Parathyroid adenoma (tissue), 2 donors: ENCODE measurements around the gene GALNT12.

Experiments used
- H2AFZ ChIP-seq: fragments of 300-600 bp; sonication (generic); one replicate; pipeline ENCODE4 v1.7.0; 2017; ENCODE audit warnings: antibody characterized with exemption, mild to moderate bottlenecking
- H3K27ac ChIP-seq: fragments of 300-600 bp; sonication (generic); one replicate; pipeline ENCODE4 v1.7.0; 2017
- H3K27me3 ChIP-seq: fragments of 300-600 bp; sonication (generic); one replicate; pipeline ENCODE4 v1.7.0; 2017; ENCODE audit warnings: low read length; ENCODE audit not compliant: control insufficient read depth, insufficient read depth
- H3K36me3 ChIP-seq: fragments of 300-600 bp; sonication (generic); one replicate; pipeline ENCODE4 v1.7.0; 2017; ENCODE audit warnings: low read length; ENCODE audit not compliant: control insufficient read depth, insufficient read depth
- H3K4me1 ChIP-seq: fragments of 300-600 bp; sonication (generic); one replicate; pipeline ENCODE4 v1.7.0; 2017; ENCODE audit warnings: control low read depth
- H3K4me2 ChIP-seq: fragments of 300-600 bp; sonication (generic); one replicate; pipeline ENCODE4 v1.7.0; 2017; ENCODE audit warnings: low read length
- H3K4me3 ChIP-seq: fragments of 300-600 bp; sonication (generic); one replicate; pipeline ENCODE4 v1.7.0; 2017; ENCODE audit warnings: low read depth, low read length
- H3K79me2 ChIP-seq: fragments of 300-600 bp; sonication (generic); one replicate; pipeline ENCODE4 v1.7.0; 2017; ENCODE audit warnings: control low read depth
- H3K9ac ChIP-seq: fragments of 300-600 bp; sonication (generic); one replicate; pipeline ENCODE4 v1.7.0; 2017; ENCODE audit warnings: mild to moderate bottlenecking
- H3K9me3 ChIP-seq: fragments of 300-600 bp; sonication (generic); one replicate; pipeline ENCODE4 v1.7.0; 2017; ENCODE audit warnings: low read length; ENCODE audit not compliant: control insufficient read depth
- TF ChIP-seq, protein P1 (sequence below): fragments of 300-600 bp; sonication (generic); IDR thresholded peaks from one replicate; pipeline ENCODE4 v1.7.0; 2017; ENCODE audit warnings: antibody characterized with exemption, mild to moderate bottlenecking
- donor health status: primary hyperparathyroidism.

GALNT12 gene

DNA sequence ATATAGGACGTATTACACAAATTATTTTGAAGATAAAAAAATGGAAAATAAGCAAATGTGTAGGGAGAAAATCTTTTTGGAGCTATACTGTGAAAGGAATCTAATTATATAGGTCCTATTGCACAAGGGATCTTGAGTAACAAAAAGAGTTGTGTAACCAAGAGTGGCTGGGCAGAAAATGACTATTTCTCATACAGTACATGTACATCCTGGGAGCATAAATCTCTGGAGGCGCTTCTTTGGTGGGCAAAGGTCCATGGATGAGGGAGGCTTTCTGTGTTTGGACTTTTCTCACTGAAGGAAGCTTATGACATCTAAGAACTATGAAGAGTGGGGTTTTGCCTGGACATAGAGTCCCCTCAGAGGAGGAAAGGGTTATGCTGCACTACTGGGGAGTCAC, 40.9 kb upstream of the GALNT12 start:
- Histone ChIP-seq H3K79me2 (no peaks in the 10 kb centered on the region), H2AFZ (no peak overlapping the region), H3K36me3 (no peaks in the 10 kb centered on the region), H3K27ac (no peak overlapping the region), H3K4me3 (no peak overlapping the region), H3K4me2 (no peak overlapping the region), H3K4me1 (no peaks in the 10 kb centered on the region), H3K9me3 (peaks cover 2% of the 10 kb centered on the region), H3K9ac (no peak overlapping the region), H3K27me3 (no peaks in the 10 kb centered on the region)
- TF ChIP-seq, protein P1, sequence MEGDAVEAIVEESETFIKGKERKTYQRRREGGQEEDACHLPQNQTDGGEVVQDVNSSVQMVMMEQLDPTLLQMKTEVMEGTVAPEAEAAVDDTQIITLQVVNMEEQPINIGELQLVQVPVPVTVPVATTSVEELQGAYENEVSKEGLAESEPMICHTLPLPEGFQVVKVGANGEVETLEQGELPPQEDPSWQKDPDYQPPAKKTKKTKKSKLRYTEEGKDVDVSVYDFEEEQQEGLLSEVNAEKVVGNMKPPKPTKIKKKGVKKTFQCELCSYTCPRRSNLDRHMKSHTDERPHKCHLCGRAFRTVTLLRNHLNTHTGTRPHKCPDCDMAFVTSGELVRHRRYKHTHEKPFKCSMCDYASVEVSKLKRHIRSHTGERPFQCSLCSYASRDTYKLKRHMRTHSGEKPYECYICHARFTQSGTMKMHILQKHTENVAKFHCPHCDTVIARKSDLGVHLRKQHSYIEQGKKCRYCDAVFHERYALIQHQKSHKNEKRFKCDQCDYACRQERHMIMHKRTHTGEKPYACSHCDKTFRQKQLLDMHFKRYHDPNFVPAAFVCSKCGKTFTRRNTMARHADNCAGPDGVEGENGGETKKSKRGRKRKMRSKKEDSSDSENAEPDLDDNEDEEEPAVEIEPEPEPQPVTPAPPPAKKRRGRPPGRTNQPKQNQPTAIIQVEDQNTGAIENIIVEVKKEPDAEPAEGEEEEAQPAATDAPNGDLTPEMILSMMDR, result no peak

DNA sequence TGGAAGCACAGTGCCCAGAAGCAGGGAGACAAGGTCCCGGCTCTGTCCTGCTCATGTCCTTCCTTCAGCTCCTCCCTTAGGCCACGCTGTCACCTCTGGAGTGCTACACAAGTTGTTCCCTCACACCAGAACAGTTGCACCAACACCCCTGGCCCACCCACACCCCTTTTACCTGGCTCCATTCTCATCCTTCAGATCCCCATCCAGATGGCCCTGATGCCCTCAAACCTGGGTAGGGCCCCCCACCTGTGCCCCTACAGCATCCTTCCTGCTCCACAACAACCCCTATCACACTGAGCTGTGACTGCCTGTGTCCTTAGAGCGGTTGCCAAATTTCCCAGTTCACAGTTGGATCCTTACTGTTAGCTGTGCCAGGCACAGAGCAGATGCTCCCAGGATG, 40.3 kb upstream of the GALNT12 start:
- Histone ChIP-seq H3K79me2 (no peaks in the 10 kb centered on the region), H3K9me3 (peaks cover 2% of the 10 kb centered on the region), H3K27ac (no peak overlapping the region), H3K9ac (no peak overlapping the region), H2AFZ (no peak overlapping the region), H3K4me1 (no peaks in the 10 kb centered on the region), H3K4me2 (no peak overlapping the region), H3K4me3 (no peak overlapping the region), H3K36me3 (no peaks in the 10 kb centered on the region), H3K27me3 (no peaks in the 10 kb centered on the region)
- TF ChIP-seq, protein P1, result no peak

DNA sequence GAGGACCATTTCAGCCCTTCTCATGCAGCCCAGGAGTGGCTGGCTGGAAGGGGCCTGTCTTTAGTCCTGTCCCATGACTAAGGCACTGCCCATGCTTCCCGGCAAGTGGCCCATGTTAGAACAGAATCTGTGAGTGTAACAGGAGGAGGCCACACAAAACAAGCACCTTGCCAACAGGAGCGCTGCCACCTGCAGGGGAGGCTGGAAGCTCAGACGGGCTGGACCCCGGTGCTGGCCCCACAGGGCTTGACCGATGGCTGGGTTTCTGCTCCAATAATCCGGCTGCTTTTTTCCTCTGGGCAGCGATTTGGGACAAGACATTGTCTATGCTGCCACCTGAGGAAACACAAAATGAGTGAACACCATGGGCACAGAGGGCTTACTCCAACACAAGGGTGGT, 39.6 kb upstream of the GALNT12 start:
- Histone ChIP-seq H3K27me3 (no peaks in the 10 kb centered on the region), H3K27ac (no peak overlapping the region), H3K9ac (no peak overlapping the region), H3K4me3 (no peak overlapping the region), H3K36me3 (no peaks in the 10 kb centered on the region), H3K9me3 (peaks cover 2% of the 10 kb centered on the region), H3K79me2 (no peaks in the 10 kb centered on the region), H3K4me1 (no peaks in the 10 kb centered on the region), H3K4me2 (no peak overlapping the region), H2AFZ (no peak overlapping the region)
- TF ChIP-seq, protein P1, result no peak

DNA sequence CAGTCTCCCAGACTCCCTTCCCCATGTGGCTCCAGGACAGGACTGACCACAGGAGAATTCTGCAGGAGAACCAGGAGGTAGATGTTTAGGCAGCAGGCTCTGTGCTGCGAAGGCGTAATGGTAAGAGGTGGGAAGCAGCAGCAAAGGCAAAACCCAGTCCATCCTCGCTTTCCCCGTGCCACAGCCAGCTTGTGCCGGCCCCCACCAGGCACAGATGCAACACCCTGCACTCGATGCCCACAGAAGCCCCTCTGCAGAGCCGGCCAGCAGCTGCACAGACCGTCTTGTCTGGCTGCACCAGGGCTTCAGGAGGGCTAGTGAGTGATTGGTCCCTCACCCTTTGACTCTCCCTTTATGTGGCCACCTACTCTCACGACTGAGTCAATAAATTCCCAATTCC, 39.1 kb upstream of the GALNT12 start:
- no peak overlapping the region for H3K27ac ChIP-seq
- H3K4me1 ChIP-seq, result no peaks in the 10 kb centered on the region
- H3K79me2 ChIP-seq, result no peaks in the 10 kb centered on the region
- no peak overlapping the region for H2AFZ ChIP-seq
- no peak overlapping the region for H3K9ac ChIP-seq
- H3K4me3 ChIP-seq, result no peak overlapping the region
- H3K36me3 ChIP-seq, result no peaks in the 10 kb centered on the region
- TF ChIP-seq, protein P1, result no peak
- H3K9me3 ChIP-seq, result no peaks in the 10 kb centered on the region
- no peak overlapping the region for H3K4me2 ChIP-seq
- H3K27me3 ChIP-seq, result no peaks in the 10 kb centered on the region

DNA sequence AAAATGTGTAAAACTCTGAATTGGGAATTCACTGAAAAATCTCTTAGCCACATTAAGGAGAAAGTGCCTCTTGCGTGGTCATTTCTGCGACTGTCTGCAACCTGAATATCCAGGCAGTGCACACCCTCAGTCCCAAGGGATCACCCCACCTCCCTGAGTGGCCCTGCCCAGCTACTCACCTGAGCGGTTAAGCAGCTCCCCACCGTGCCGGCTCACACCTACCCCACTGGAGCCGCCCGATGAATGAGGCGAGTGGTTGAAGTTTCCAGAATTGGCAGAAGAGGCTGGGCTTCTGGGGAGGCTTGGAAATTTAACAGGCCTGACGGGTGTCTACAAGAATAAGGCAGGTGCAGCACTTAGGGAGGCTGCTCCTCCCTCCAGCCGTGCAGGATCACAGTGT, 36.8 kb upstream of the GALNT12 start:
- no peaks in the 10 kb centered on the region for H3K27me3 ChIP-seq
- no peak overlapping the region for H3K4me2 ChIP-seq
- no peaks in the 10 kb centered on the region for H3K36me3 ChIP-seq
- TF ChIP-seq, protein P1, result no peak
- H3K27ac ChIP-seq, result no peak overlapping the region
- H3K4me3 ChIP-seq, result no peak overlapping the region
- no peak overlapping the region for H2AFZ ChIP-seq
- no peaks in the 10 kb centered on the region for H3K4me1 ChIP-seq
- H3K9ac ChIP-seq, result no peak overlapping the region
- no peaks in the 10 kb centered on the region for H3K79me2 ChIP-seq
- H3K9me3 ChIP-seq, result no peaks in the 10 kb centered on the region
